Measurements from ENCODE around the gene LSAMP.

- no peak for TF ChIP-seq EZH2 (IDR thresholded peaks at IDR 0.05; ENCODE audit: low read depth, low read length, severe bottlenecking)
- TF ChIP-seq CTCF (IDR thresholded peaks at IDR 0.05; ENCODE audit: control extremely low read depth in 1 of 3, insufficient read depth in 1 of 3, low read depth in 1 of 3, low read length in 3 of 3): no peak
- no peak for TF ChIP-seq CBX8 (IDR thresholded peaks at IDR 0.05; ENCODE audit: borderline replicate concordance, low read depth, low read length)
- TF ChIP-seq ZNF274 (IDR thresholded peaks at IDR 0.05; ENCODE audit: borderline replicate concordance, extremely low read depth, low read length): no peak
- TF ChIP-seq CHD2 (IDR thresholded peaks at IDR 0.05; ENCODE audit: low read length): no peak
Observed at GRCh38 chr3:115851571-115851970, 593.7 kb downstream of the LSAMP start.

All from H1 (cell line).